ENCODE data around the gene ADCK2. TPM values are rescaled to one million over a fixed set of nuclear protein-coding genes. Genes with fewer than 3 reads are reported as not detected.

Gene ADCK2, protein sequence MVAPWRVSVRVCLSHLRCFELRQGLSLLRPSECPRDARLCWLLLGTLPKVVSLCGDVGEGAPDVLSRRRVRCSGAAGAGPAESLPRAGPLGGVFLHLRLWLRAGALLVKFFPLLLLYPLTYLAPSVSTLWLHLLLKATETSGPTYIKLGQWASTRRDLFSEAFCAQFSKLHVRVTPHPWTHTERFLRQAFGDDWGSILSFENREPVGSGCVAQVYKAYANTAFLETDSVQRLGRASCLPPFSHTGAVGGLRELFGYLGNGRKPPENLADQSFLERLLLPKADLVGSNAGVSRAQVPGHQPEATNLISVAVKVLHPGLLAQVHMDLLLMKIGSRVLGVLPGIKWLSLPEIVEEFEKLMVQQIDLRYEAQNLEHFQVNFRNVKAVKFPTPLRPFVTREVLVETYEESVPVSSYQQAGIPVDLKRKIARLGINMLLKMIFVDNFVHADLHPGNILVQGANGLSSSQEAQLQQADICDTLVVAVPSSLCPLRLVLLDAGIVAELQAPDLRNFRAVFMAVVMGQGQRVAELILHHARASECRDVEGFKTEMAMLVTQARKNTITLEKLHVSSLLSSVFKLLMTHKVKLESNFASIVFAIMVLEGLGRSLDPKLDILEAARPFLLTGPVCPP
- 34.1 TPM for total RNA-seq

GRCh38 chr7:140672382-140673062 lies at the start of gene ADCK2:
Gene ADCK2, plus strand, starts transcription at chr7:140672945. Its CDS starts 386 bp downstream, at chr7:140673331.

DNA sequence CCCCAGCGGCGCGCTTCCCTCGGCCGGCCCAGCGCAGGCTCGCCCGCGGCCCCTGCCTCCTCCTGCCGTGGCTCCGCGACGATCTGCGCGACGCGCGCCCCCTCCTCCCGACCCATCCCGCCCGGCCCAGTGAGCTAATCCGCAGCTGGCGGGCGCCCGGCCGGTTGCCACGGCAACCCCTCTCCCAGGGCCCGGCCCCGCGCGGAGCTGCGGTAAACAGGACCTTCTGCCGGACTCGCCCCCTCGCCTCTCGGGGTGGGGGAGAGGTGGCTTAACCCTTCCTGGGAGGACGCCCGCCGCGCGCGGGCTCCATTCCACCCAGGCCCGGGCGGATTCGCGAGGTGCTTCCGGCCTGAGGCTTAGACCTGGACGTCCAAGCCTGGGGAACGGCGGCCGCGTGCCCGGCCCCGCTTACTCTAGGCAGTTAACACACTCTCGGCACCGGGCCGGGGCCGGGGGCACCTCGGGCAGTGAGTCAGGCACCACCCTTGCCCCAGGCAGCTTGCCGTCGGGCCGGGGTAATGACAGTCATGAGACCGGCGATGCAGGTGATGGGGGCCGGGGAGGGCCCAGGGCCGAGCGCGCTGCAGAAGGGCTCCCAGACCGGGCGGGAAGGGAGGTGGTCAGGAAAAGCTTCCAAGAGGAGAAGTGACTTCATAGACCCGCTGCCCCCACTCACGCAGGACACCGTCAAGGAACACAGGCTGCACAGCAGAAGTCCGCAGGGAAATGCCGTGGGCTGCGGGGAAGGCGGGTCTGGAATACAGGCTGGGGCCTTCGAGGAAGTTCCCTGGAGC lies 31.8 kb upstream of the ADCK2 start, which contains the start of gene DENND2A:
Gene DENND2A (minus strand): TSS at position 87 of the 797 bp plus-strand sequence. CDS start 38,416 bp downstream, outside the sequence.

GRCh38 chr7:140696680-140697446 lies 24.1 kb downstream of the ADCK2 start, which contains the start of gene NDUFB2:
Gene NDUFB2, plus strand, starts transcription at chr7:140696708. Its CDS starts 37 bp downstream, at chr7:140696745.

Small RNA genes within 50 kb of the gene (small RNA-seq; reads per million reads assigned to genes)
- gene RN7SL771P (ENCODE audit: low replicate concordance): not detected

Other genes with a start within 250 kb of the ADCK2 start
- 88.6 TPM for gene MKRN1, start 193.4 kb upstream of the ADCK2 start, total RNA-seq
- 29.4 TPM for gene DENND2A, start 32.1 kb upstream of the ADCK2 start, total RNA-seq
- gene NDUFB2, start 23.8 kb downstream of the ADCK2 start, total RNA-seq: 43.2 TPM